Kidney (tissue), 14 donors: ENCODE measurements around the gene OS9. TPM values are rescaled to one million over a fixed set of nuclear protein-coding genes. Genes with fewer than 3 reads are reported as not detected.
"Not testable (repeated sequence)": the region's sequence is repeated elsewhere in the genome, so short reads cannot be mapped to it uniquely, and the experiment has no call there.

ENCODE experiments used
- DNase-seq, 5 donors: peaks; one replicate each; pipeline ENCODE4 v3.0.0-alpha.2; 2013 to 2020
- FAIRE-seq: peaks from 2 replicates; lab custom pipeline; 2012; peaks lifted over from hg19 to GRCh38; lab: Jason Lieb, UNC
- H3K27ac ChIP-seq, 2 donors: one replicate each; pipeline ENCODE4 v1.7.0; 2013; ENCODE audit warnings: low read depth in 2 of 2, low read length in 2 of 2, inconsistent platforms in 1 of 2
- H3K27me3 ChIP-seq: one replicate; pipeline ENCODE4 v1.7.1; 2013; ENCODE audit warnings: low read length, inconsistent platforms; ENCODE audit not compliant: control insufficient read depth, insufficient read depth
- H3K36me3 ChIP-seq, 3 donors: one replicate each; pipeline versions ENCODE4 v1.7.0 to v1.7.1; 2013; ENCODE audit warnings: low read length in 3 of 3, control low read depth in 1 of 3, inconsistent platforms in 1 of 3; ENCODE audit not compliant: insufficient read depth in 3 of 3, control insufficient read depth in 2 of 3
- H3K4me1 ChIP-seq, 3 donors: one replicate each; pipeline versions ENCODE4 v1.7.0 to v1.7.1; 2013; ENCODE audit warnings: low read length in 3 of 3, inconsistent platforms in 1 of 3, low read depth in 1 of 3; ENCODE audit not compliant: control insufficient read depth in 2 of 3, insufficient read depth in 2 of 3
- H3K4me3 ChIP-seq, 3 donors: one replicate each; pipeline versions ENCODE4 v1.7.0 to v1.8.1; 2013; ENCODE audit warnings: low read length in 3 of 3, control low read depth in 1 of 3, inconsistent platforms in 1 of 3
- H3K9ac ChIP-seq, 3 donors: one replicate each; pipeline versions ENCODE4 v1.7.0 to v1.7.1; 2013; ENCODE audit warnings: low read length in 3 of 3, control low read depth in 1 of 3, inconsistent platforms in 1 of 3
- H3K9me3 ChIP-seq, 3 donors: one replicate each; pipeline versions ENCODE4 v1.7.0 to v1.7.1; 2013; ENCODE audit warnings: low read length in 3 of 3, control low read depth in 1 of 3, inconsistent platforms in 1 of 3; ENCODE audit not compliant: control insufficient read depth in 2 of 3, insufficient read depth in 1 of 3
- CTCF ChIP-seq: IDR thresholded peaks from 3 replicates; pipeline ENCODE4 v1.5.1; 2012; ENCODE audit warnings: mild to moderate bottlenecking, moderate library complexity, borderline replicate concordance; ENCODE audit not compliant: insufficient read depth; ENCODE audit errors: extremely low read depth
- intact Hi-C: fragments of 100-400 bp; cut with DNase I; formaldehyde crosslinking; loops from one replicate; pipeline ENCODE4 v1.11.1; 2022
- polyA plus RNA-seq: library from polyadenylated mRNA; stranded (reverse); fragments of 350-450 nt; fragmentation: Illumina TruSeq; extraction: RNeasy Lipid Tissue Mini Kit (QIAGEN cat#74804); gene quantifications from one replicate; pipeline ENCODE4 v1.2.3, GENCODE V29; 2014; ENCODE audit warnings: low read depth, low replicate concordance; ENCODE audit not compliant: insufficient read depth
- total RNA-seq: library from RNA; stranded (reverse); fragmentation: NEBNext Ultra II Directional; extraction: Animal tissue kit (Norgen Biotek cat#: 25700); gene quantifications from one replicate; pipeline ENCODE4 v1.2.1, GENCODE V29; 2021
- donor health status: control.
- donor health status: control.
- donor health status: control.
- donor health status: control.
- donor health status: control.
- donor health status: DM: yes; HTN: yes; CAD: no.
- donor health status: Normal renal cell carcinoma (clear cell type).

The OS9 gene
- total and polyA plus RNA-seq, 2 donors from 2014 or later: 256 to 325 TPM

- H3K4me1 ChIP-seq: no peaks in the 10 kb centered on the region
- H3K9me3 ChIP-seq: no peaks in the 10 kb centered on the region
- H3K4me3 ChIP-seq: no peak overlapping the region
- no peak overlapping the region for H3K27ac ChIP-seq
- DNase-seq (no peak), FAIRE-seq (no peak)
- H3K27me3 ChIP-seq: no peaks in the 10 kb centered on the region
- no peak for TF ChIP-seq CTCF
- intact Hi-C loops: no loop called here
- H3K9ac ChIP-seq: no peak overlapping the region
- H3K36me3 ChIP-seq: peaks cover 2 to 23% (median 9%) of the 10 kb centered on the region in 3 donors
These were observed 18.8 kb downstream of the OS9 start for GRCh38 chr12:57712701-57713100.

GRCh38 chr12:57713209-57713608 is 19.3 kb downstream of the OS9 start:
- Histone ChIP-seq H3K36me3 (peaks cover 2 to 28% (median 13%) of the 10 kb centered on the region in 3 donors), H3K4me1 (no peaks in the 10 kb centered on the region)
- FAIRE-seq: no peak

GRCh38 chr12:57715036-57715748 is 21.3 kb downstream of the OS9 start:
- H3K27me3 ChIP-seq, FAIRE-seq, H3K9ac ChIP-seq, intact Hi-C loops, H3K9me3 ChIP-seq, H3K4me1 ChIP-seq, H3K4me3 ChIP-seq, H3K27ac ChIP-seq, DNase-seq: not testable (repeated sequence)
- H3K36me3 ChIP-seq: peaks cover 2 to 47% (median 22%) of the 10 kb centered on the region in 3 donors

More at GRCh38 chr12:57713209-57713608, 19.3 kb downstream of the OS9 start:
- intact Hi-C loops: no loop called here
- DNase-seq: no peak
- Histone ChIP-seq H3K27ac (no peak overlapping the region), H3K27me3 (no peaks in the 10 kb centered on the region), H3K9ac (no peak overlapping the region), H3K4me3 (no peak overlapping the region), H3K9me3 (no peaks in the 10 kb centered on the region)
- no peak for TF ChIP-seq CTCF

- DNase-seq: no peak
- H3K9ac ChIP-seq: no peak overlapping the region
- no peak overlapping the region for H3K27ac ChIP-seq
- intact Hi-C loops: no loop called here
- H3K9me3 ChIP-seq: no peaks in the 10 kb centered on the region
- no peaks in the 10 kb centered on the region for H3K27me3 ChIP-seq
- no peaks in the 10 kb centered on the region for H3K4me1 ChIP-seq
- H3K4me3 ChIP-seq: no peak overlapping the region
- peaks cover 2 to 47% (median 23%) of the 10 kb centered on the region in 3 donors for H3K36me3 ChIP-seq
- no peak for TF ChIP-seq CTCF
- no peak for FAIRE-seq
These were observed 21.9 kb downstream of the OS9 start for GRCh38 chr12:57715786-57716185.
